Raji (cell line): ENCODE measurements around the gene SYT14.

Experiments
- POLR2A ChIP-seq: IDR thresholded peaks from 2 replicates; pipeline ENCODE4 v1.6.1; 2011; ENCODE audit warnings: low read depth, low read length, control low read depth; ENCODE audit not compliant: insufficient read depth

The SYT14 gene

GRCh38 chr1:210001751-210002150 lies 63.7 kb downstream of the SYT14 start:
- no peak for TF ChIP-seq POLR2A

- TF ChIP-seq POLR2A = no peak
Observed at GRCh38 chr1:210003501-210003900, 65.5 kb downstream of the SYT14 start.

GRCh38 chr1:210010161-210010560 lies 72.1 kb downstream of the SYT14 start:
- no peak for TF ChIP-seq POLR2A

GRCh38 chr1:210021145-210021860 lies 83.3 kb downstream of the SYT14 start:
- TF ChIP-seq POLR2A = no peak

- TF ChIP-seq POLR2A = no peak
Observed at GRCh38 chr1:210022044-210022443, 84.0 kb downstream of the SYT14 start.

- TF ChIP-seq POLR2A = no peak
Observed at GRCh38 chr1:210024282-210024681, 86.3 kb downstream of the SYT14 start.

- TF ChIP-seq POLR2A = no peak
Observed at GRCh38 chr1:210024996-210025395, 87.0 kb downstream of the SYT14 start.

- no peak for TF ChIP-seq POLR2A
Observed at GRCh38 chr1:210025870-210026269, 87.9 kb downstream of the SYT14 start.

GRCh38 chr1:210027994-210028393 lies 90.0 kb downstream of the SYT14 start:
- no peak for TF ChIP-seq POLR2A

- TF ChIP-seq POLR2A = no peak
Observed at GRCh38 chr1:210031473-210031872, 93.5 kb downstream of the SYT14 start.

GRCh38 chr1:210043058-210043457 lies 105.0 kb downstream of the SYT14 start:
- no peak for TF ChIP-seq POLR2A

- TF ChIP-seq POLR2A = no peak
Observed at GRCh38 chr1:210049616-210050015, 111.6 kb downstream of the SYT14 start.

GRCh38 chr1:210053126-210053525 lies 115.1 kb downstream of the SYT14 start:
- TF ChIP-seq POLR2A = no peak

GRCh38 chr1:210057593-210057992 lies 119.6 kb downstream of the SYT14 start:
- TF ChIP-seq POLR2A = no peak

GRCh38 chr1:210061992-210062391 lies 124.0 kb downstream of the SYT14 start:
- TF ChIP-seq POLR2A = no peak

GRCh38 chr1:210070531-210070930 lies 132.5 kb downstream of the SYT14 start:
- TF ChIP-seq POLR2A = no peak

GRCh38 chr1:210072129-210072528 lies 134.1 kb downstream of the SYT14 start:
- TF ChIP-seq POLR2A = no peak
